Suprapubic skin (tissue), 4 donors: Measurements from ENCODE around the gene MYO1A. TPM values are rescaled to one million over a fixed set of nuclear protein-coding genes. Genes with fewer than 3 reads are reported as not detected.
A peak's percentile ranks its signal among the peaks of the same experiment; 100 is the strongest.
"Not testable (repeated sequence)": the region's sequence is repeated elsewhere in the genome, so short reads cannot be mapped to it uniquely, and the experiment has no call there.

ENCODE experiments used
- DNase-seq, 2 donors: peaks; one replicate each; pipeline ENCODE4 v3.0.0-alpha.2; 2019; ENCODE audit warnings: low spot score in 2 of 2
- H3K27ac ChIP-seq: fragments of 200-600 bp; sonication (generic); one replicate; pipeline ENCODE4 v1.5.1; 2019
- H3K27me3 ChIP-seq: fragments of 200-600 bp; sonication (generic); one replicate; pipeline ENCODE4 v1.5.1; 2019
- H3K36me3 ChIP-seq: fragments of 200-600 bp; sonication (generic); one replicate; pipeline ENCODE4 v1.5.1; 2019
- H3K4me1 ChIP-seq: fragments of 200-600 bp; sonication (generic); one replicate; pipeline ENCODE4 v1.5.1; 2019
- H3K4me3 ChIP-seq: fragments of 200-600 bp; sonication (generic); one replicate; pipeline ENCODE4 v1.5.1; 2019; ENCODE audit warnings: mild to moderate bottlenecking
- H3K9me3 ChIP-seq: fragments of 200-600 bp; sonication (generic); one replicate; pipeline ENCODE4 v1.5.1; 2019
- EP300 ChIP-seq: sonication (generic); formaldehyde crosslinking; IDR thresholded peaks from one replicate; pipeline ENCODE4 v1.6.1; 2017; ENCODE audit warnings: antibody characterized with exemption
- POLR2A ChIP-seq, 2 donors: fragments of 450-650 bp; IDR thresholded peaks; one replicate each; pipeline ENCODE4 v1.6.1; 2017; ENCODE audit warnings: antibody characterized with exemption in 2 of 2, mild to moderate bottlenecking in 2 of 2, moderate library complexity in 2 of 2
- POLR2AphosphoS5 ChIP-seq, 3 donors: sonication (generic); formaldehyde crosslinking; IDR thresholded peaks; one replicate each; pipeline ENCODE4 v1.6.1; 2017; ENCODE audit warnings: antibody characterized with exemption in 3 of 3
- WGBS: methylation state at CpG from one replicate; pipeline ENCODE4 v1.1.5; 2018; 5-methylcytosine and 5-hydroxymethylcytosine counted together
- total RNA-seq, 4 donors: library from RNA; depleted of rRNA; stranded (reverse); fragments of >200 nt; gene quantifications; one replicate each; pipeline ENCODE4 v1.1.0, GENCODE V29; 2016
- TF ChIP-seq, protein P1 (sequence below), 2 donors: fragments of 200-600 bp in 1 of 2; fragments of 450-650 bp in 1 of 2; sonication (generic) in 1 of 2; IDR thresholded peaks; one replicate each; pipeline ENCODE4 v1.5.1; 2016 to 2019; ENCODE audit warnings: antibody characterized with exemption in 2 of 2, mild to moderate bottlenecking in 1 of 2, moderate library complexity in 1 of 2

Gene MYO1A
- total RNA-seq, 4 donors from 2014 or later, result 0.16 to 2.3 (median 0.58) TPM

DNA sequence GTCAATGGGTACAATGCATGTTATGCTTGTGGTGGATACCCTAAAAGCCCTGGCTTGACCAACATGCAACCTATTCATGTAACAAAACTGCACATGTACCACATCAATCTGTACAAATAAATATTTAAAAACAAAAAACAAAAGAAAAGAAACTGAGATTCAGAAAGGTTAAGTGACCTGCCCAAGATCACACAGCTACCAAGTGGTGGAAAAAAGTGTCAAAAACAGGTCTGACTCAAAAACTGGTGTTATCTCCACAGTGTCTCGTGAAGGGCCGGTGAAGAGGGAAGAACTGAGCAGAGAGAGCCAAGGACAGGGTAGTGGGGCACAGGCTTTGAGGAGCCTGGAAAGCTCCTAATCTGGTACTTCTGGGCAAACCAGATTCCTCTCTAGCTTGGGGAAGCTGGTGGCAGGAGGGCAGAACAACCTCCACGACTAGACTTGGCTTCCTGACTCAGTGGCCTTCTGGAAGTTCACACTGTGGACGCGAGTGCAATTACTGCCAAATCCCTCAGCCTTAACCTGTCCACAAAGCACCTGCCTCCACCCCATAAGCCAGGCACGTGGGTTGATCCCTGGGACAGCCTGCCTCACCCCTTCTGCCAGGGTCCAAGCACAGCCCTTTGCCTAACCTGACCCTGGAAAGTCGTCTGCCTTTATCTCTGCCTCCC, 59.1 kb downstream of the MYO1A start:
- no peak overlapping the region for H3K27ac ChIP-seq
- no peak for TF ChIP-seq POLR2A (IDR thresholded peaks at IDR 0.05)
- TF ChIP-seq, protein P1, sequence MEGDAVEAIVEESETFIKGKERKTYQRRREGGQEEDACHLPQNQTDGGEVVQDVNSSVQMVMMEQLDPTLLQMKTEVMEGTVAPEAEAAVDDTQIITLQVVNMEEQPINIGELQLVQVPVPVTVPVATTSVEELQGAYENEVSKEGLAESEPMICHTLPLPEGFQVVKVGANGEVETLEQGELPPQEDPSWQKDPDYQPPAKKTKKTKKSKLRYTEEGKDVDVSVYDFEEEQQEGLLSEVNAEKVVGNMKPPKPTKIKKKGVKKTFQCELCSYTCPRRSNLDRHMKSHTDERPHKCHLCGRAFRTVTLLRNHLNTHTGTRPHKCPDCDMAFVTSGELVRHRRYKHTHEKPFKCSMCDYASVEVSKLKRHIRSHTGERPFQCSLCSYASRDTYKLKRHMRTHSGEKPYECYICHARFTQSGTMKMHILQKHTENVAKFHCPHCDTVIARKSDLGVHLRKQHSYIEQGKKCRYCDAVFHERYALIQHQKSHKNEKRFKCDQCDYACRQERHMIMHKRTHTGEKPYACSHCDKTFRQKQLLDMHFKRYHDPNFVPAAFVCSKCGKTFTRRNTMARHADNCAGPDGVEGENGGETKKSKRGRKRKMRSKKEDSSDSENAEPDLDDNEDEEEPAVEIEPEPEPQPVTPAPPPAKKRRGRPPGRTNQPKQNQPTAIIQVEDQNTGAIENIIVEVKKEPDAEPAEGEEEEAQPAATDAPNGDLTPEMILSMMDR (IDR thresholded peaks at IDR 0.05), result no peak
- no peak for TF ChIP-seq EP300
- TF ChIP-seq POLR2AphosphoS5 (IDR thresholded peaks at IDR 0.05), result no peak
- H3K4me3 ChIP-seq, result no peak overlapping the region
- 32% methylated on average over 7 of the region's 7 CpGs for WGBS
- H3K4me1 ChIP-seq, result peaks cover 34% of the 10 kb centered on the region
- H3K27me3 ChIP-seq, result no peaks in the 10 kb centered on the region
- H3K36me3 ChIP-seq, result no peaks in the 10 kb centered on the region
- no peak for DNase-seq
- no peaks in the 10 kb centered on the region for H3K9me3 ChIP-seq

DNA sequence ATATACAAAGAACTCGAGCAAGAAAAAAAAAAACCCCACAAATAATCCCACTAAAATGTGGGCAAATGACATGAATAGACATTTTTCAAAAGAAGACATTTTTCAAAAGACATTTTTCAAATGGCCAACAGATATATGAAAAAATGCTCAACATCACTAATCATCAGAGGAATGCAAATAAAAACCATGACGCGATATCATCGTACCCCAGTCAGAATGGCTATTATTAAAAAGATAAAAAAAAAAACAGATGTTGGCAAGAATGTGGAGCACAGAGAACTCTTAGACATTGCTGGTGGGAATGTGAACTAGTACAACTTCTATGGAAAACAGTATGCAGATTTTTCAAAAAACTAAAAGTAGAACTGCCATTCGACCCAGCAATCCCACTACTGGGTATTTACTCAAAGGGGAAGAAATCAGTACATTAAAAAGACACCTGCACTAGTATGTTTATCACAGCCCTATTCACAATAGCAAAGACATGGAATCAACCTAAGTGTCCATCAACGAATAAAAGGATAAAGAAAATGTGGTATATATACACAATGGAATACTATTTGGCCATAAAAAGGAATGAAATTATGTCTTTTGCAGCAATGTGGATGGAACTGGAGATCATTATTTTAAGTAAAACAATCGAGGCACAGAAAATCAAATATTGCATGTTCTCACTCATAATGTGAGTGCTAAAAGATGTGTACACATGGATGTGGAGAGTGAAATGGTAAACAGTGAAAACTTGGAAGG, 59.9 kb downstream of the MYO1A start:
- DNase-seq, result no peak
- H3K27me3 ChIP-seq, result no peaks in the 10 kb centered on the region
- peaks cover 36% of the 10 kb centered on the region for H3K4me1 ChIP-seq
- H3K36me3 ChIP-seq, result no peaks in the 10 kb centered on the region
- no peaks in the 10 kb centered on the region for H3K9me3 ChIP-seq
- 69% methylated on average over 7 of the region's 7 CpGs for WGBS
- no peak overlapping the region for H3K4me3 ChIP-seq
- H3K27ac ChIP-seq, result no peak overlapping the region
- TF ChIP-seq POLR2AphosphoS5 (IDR thresholded peaks at IDR 0.05), result no peak
- no peak for TF ChIP-seq POLR2A (IDR thresholded peaks at IDR 0.05)

DNA sequence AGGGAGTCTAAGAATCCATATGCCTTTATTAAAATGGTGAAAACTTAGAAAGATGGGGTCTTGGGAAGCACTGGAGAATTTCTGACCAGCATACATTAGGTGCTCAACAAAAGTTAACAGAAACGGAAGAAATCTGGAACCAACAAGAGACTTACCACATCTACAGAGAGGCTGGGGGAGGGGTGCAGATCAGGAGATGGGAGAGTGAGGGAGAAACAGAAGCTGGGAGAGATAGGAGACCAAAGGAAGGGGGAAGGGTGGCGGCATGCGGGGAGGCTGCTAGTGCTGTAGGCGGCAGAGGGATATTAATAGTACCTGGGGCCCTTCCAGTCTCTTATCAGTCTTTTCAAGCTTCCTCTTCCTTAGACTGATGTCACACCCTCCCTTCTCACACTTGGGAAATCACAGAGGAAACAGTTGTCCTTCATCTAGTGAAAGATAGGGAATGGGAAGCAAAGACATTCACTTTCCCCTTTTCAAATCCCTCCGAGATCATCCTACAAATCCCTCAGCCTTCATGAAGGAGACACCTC, 61.7 kb downstream of the MYO1A start:
- Histone ChIP-seq H3K27ac (no peak overlapping the region), H3K27me3 (no peaks in the 10 kb centered on the region), H3K9me3 (no peaks in the 10 kb centered on the region), H3K4me1 (peaks cover 36% of the 10 kb centered on the region), H3K36me3 (no peaks in the 10 kb centered on the region), H3K4me3 (no peak overlapping the region)
- DNase-seq, result no peak
- WGBS, result 44% methylated on average over 5 of the region's 5 CpGs
- TF ChIP-seq POLR2A (IDR thresholded peaks at IDR 0.05) (no peak), EP300 (no peak), POLR2AphosphoS5 (IDR thresholded peaks at IDR 0.05) (no peak)
- TF ChIP-seq, protein P1 (IDR thresholded peaks at IDR 0.05), result no peak

DNA sequence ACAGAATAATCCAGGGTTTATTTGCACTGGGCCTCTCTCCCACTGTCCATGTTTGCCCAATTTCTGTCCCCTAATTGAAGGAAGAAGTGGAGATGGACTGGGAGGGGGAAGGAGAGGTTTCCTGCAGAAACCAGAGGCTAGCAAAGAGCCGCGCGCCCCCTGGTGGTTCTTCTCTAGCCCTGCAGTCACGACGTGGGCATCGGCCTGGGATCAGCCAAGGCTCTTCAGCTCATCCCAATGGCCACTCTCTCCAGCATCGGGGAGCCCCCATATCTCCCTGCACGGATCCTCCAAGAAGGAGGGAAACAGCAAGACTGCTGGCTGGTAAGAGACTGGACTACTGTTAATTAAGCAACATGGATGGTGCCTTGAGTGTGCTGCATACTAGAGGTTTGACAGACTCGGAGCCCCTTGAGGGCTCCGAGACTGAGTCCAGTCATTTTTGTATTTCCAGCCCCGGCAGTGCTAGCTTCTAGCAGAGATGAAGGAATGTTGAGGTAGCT, 62.3 kb downstream of the MYO1A start:
- no peaks in the 10 kb centered on the region for H3K27me3 ChIP-seq
- peak; percentile 81 to 89 for DNase-seq
- H3K36me3 ChIP-seq, result no peaks in the 10 kb centered on the region
- TF ChIP-seq POLR2AphosphoS5 (IDR thresholded peaks at IDR 0.05), result no peak
- TF ChIP-seq, protein P1 (IDR thresholded peaks at IDR 0.05), result peak; percentile 87 to 97
- H3K4me1 ChIP-seq, result peaks cover 36% of the 10 kb centered on the region
- H3K9me3 ChIP-seq, result no peaks in the 10 kb centered on the region
- H3K27ac ChIP-seq, result no peak overlapping the region
- WGBS, result 23% methylated on average over 8 of the region's 11 CpGs
- H3K4me3 ChIP-seq, result no peak overlapping the region

DNA sequence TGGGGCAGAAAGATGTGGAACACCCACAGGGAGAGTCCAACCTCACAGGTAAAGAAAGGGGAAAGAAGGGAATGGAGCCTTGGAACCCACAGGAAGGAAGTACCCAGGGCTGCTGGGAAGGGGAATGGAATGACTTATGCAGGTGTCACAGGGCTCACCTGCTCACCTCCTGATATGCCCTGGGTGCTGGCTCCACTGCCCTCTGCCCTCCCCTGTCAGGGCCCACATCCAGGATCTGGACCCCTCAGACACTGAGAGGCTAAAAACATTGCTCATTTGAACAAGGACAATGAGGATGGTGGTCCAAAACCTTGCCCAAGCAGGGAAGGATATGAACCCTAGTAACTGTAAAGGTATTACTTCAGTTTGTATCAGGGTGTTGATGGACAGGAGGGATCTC, 62.9 kb downstream of the MYO1A start:
- H3K9me3 ChIP-seq, result no peaks in the 10 kb centered on the region
- H3K36me3 ChIP-seq, result no peaks in the 10 kb centered on the region
- no peak overlapping the region for H3K4me3 ChIP-seq
- H3K27ac ChIP-seq, result no peak overlapping the region
- no peak for DNase-seq
- H3K4me1 ChIP-seq, result peaks cover 36% of the 10 kb centered on the region
- TF ChIP-seq POLR2A (IDR thresholded peaks at IDR 0.05) (no peak), EP300 (no peak), POLR2AphosphoS5 (IDR thresholded peaks at IDR 0.05) (no peak)
- TF ChIP-seq, protein P1 (IDR thresholded peaks at IDR 0.05), result no peak
- H3K27me3 ChIP-seq, result no peaks in the 10 kb centered on the region

DNA sequence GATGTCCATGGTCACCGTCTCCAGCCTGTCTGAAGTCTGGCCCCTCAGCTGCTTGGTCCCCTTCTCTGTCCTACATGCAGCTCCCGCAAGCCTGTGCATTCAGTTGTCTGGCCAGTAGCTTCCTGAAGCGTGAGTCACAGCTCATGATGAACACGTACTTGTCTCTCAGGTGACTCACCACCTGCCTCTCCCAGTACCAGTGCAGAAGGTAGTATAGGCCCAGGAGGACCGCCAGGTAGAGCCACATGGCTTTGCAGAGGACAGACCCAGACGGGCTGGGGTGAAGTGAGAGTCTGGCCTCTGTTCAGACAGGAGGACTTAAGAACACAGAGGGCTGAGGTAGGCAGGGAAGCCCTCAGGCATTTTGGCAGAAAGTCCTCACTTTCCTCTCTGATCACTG, 64.2 kb downstream of the MYO1A start:
- not testable (repeated sequence) for H3K27ac ChIP-seq, H3K4me3 ChIP-seq, H3K27me3 ChIP-seq, H3K36me3 ChIP-seq, DNase-seq, H3K9me3 ChIP-seq
- WGBS, result 46% methylated on average over 4 of the region's 6 CpGs
- peaks cover 26% of the 10 kb centered on the region for H3K4me1 ChIP-seq
